Gastroesophageal sphincter (tissue), 3 donors: ENCODE results near the gene CRYBG1.

Source experiments
- EP300 ChIP-seq: sonication (generic); formaldehyde crosslinking; IDR thresholded peaks from one replicate; pipeline ENCODE4 v1.6.1; 2017; ENCODE audit warnings: antibody characterized with exemption, mild to moderate bottlenecking
- POLR2A ChIP-seq, 2 donors: fragments of 450-650 bp; IDR thresholded peaks; one replicate each; pipeline ENCODE4 v1.6.1; 2017; ENCODE audit warnings: antibody characterized with exemption in 2 of 2, mild to moderate bottlenecking in 2 of 2, moderate library complexity in 1 of 2
- TF ChIP-seq, protein P1 (sequence below), 4 experiments: fragments of 200-600 bp in 2 of 4; fragments of 450-650 bp in 2 of 4; sonication (generic) in 1 of 4; IDR thresholded peaks; one replicate each; pipeline ENCODE4 v1.5.1; 2017 to 2019; ENCODE audit warnings: antibody characterized with exemption in 4 of 4, mild to moderate bottlenecking in 2 of 4, moderate library complexity in 2 of 4

DNA sequence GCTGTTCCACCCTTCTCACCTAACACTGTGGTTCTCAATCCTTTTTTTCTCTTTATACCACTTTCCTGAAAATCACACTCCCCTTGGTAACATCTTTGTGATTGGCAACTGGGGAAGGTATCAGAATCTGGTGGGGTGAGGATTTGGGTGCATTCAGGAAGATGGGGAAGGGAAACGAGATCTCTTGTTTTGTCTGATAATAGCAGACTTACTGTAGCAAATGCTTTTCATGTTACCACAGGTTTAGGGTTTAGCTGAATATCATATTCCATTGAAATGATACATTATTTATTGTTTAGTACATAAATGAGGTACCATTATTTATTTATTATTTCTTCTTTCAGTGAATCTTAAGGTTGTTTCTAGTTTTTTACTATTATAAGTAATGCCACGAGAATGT is 168.0 kb downstream of the CRYBG1 start:
- TF ChIP-seq, protein P1, sequence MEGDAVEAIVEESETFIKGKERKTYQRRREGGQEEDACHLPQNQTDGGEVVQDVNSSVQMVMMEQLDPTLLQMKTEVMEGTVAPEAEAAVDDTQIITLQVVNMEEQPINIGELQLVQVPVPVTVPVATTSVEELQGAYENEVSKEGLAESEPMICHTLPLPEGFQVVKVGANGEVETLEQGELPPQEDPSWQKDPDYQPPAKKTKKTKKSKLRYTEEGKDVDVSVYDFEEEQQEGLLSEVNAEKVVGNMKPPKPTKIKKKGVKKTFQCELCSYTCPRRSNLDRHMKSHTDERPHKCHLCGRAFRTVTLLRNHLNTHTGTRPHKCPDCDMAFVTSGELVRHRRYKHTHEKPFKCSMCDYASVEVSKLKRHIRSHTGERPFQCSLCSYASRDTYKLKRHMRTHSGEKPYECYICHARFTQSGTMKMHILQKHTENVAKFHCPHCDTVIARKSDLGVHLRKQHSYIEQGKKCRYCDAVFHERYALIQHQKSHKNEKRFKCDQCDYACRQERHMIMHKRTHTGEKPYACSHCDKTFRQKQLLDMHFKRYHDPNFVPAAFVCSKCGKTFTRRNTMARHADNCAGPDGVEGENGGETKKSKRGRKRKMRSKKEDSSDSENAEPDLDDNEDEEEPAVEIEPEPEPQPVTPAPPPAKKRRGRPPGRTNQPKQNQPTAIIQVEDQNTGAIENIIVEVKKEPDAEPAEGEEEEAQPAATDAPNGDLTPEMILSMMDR (IDR thresholded peaks at IDR 0.05): no peak
- TF ChIP-seq EP300: no peak
- no peak for TF ChIP-seq POLR2A (IDR thresholded peaks at IDR 0.05)
